HG03108 (cell line): ENCODE results near the gene PDP2.

Experiments
- ATAC-seq: cut with Tn5 transposase; IDR thresholded peaks from one replicate; pipeline ENCODE4 v1.9.1; 2021; ENCODE audit warnings: moderate library complexity; ENCODE audit not compliant: unreplicated experiment

PDP2 gene

GRCh38 chr16:66917741-66918140 lies 37.4 kb downstream of the PDP2 start:
- ATAC-seq = no peak

GRCh38 chr16:66918355-66918754 lies 38.0 kb downstream of the PDP2 start:
- no peak for ATAC-seq

GRCh38 chr16:66918803-66919568 lies 38.7 kb downstream of the PDP2 start, which contains the start of gene CDH16:
CDH16 (minus strand) TSS chr16:66918885; CDS start chr16:66918065, 820 bp downstream.
- ATAC-seq = no peak

GRCh38 chr16:66919569-66920298 lies 39.4 kb downstream of the PDP2 start:
- ATAC-seq = no peak

GRCh38 chr16:66920299-66920590 lies 39.9 kb downstream of the PDP2 start:
- ATAC-seq = no peak

- ATAC-seq = no peak
Observed at GRCh38 chr16:66920924-66921680, 40.8 kb downstream of the PDP2 start.

GRCh38 chr16:66921729-66922450 lies 41.6 kb downstream of the PDP2 start:
- ATAC-seq = no peak

- no peak for ATAC-seq
Observed at GRCh38 chr16:66923247-66923731, 43.0 kb downstream of the PDP2 start.

GRCh38 chr16:66923866-66924265 lies 43.6 kb downstream of the PDP2 start:
- ATAC-seq = no peak

- ATAC-seq = peak; percentile 41
Observed at GRCh38 chr16:66924527-66925321, 44.4 kb downstream of the PDP2 start.

GRCh38 chr16:66925322-66925840 lies 45.1 kb downstream of the PDP2 start, which contains the start of gene RRAD:
RRAD (minus strand) TSS chr16:66925535; CDS start chr16:66925179, 356 bp downstream.
- no peak for ATAC-seq

GRCh38 chr16:66926171-66926947 lies 46.0 kb downstream of the PDP2 start:
- ATAC-seq = no peak

- no peak for ATAC-seq
Observed at GRCh38 chr16:66926961-66927436, 46.7 kb downstream of the PDP2 start.

- no peak for ATAC-seq
Observed at GRCh38 chr16:66927918-66928649, 47.8 kb downstream of the PDP2 start.

- no peak for ATAC-seq
Observed at GRCh38 chr16:66928702-66929388, 48.5 kb downstream of the PDP2 start.

GRCh38 chr16:66930189-66930588 lies 49.9 kb downstream of the PDP2 start:
- no peak for ATAC-seq

GRCh38 chr16:66931665-66932064 lies 51.4 kb downstream of the PDP2 start:
- no peak for ATAC-seq

- no peak for ATAC-seq
Observed at GRCh38 chr16:66932076-66932475, 51.8 kb downstream of the PDP2 start.
